KMS-11 (cell line): Measurements from ENCODE around the gene GRIA1.

ENCODE experiments used
- H2AFZ ChIP-seq: fragments of 200-600 bp; sonication (generic); 2 replicates; pipeline ENCODE4 v1.6.1; 2016; ENCODE audit warnings: antibody characterized with exemption, mixed run types, low read depth
- H3K27ac ChIP-seq: fragments of 200-600 bp; sonication (generic); 2 replicates; pipeline ENCODE4 v1.6.1; 2016; ENCODE audit warnings: mild to moderate bottlenecking, mixed run types
- H3K27me3 ChIP-seq: fragments of 200-600 bp; sonication (generic); 2 replicates; pipeline ENCODE4 v1.6.1; 2017; ENCODE audit warnings: mild to moderate bottlenecking, low read depth, mixed run types, moderate library complexity; ENCODE audit not compliant: insufficient read depth
- H3K36me3 ChIP-seq: fragments of 200-600 bp; sonication (generic); 2 replicates; pipeline ENCODE4 v1.6.1; 2017; ENCODE audit warnings: mild to moderate bottlenecking, mixed run types; ENCODE audit not compliant: insufficient read depth
- H3K4me1 ChIP-seq: fragments of 200-600 bp; sonication (generic); 2 replicates; pipeline ENCODE4 v1.6.1; 2016; ENCODE audit warnings: mild to moderate bottlenecking, low read depth, mixed run types; ENCODE audit not compliant: poor library complexity, severe bottlenecking
- H3K4me2 ChIP-seq: fragments of 200-600 bp; sonication (generic); 2 replicates; pipeline ENCODE4 v1.7.0; 2016; ENCODE audit warnings: mild to moderate bottlenecking, mixed run types
- H3K4me3 ChIP-seq: fragments of 200-600 bp; sonication (generic); IDR thresholded peaks from 2 replicates; pipeline ENCODE4 v1.6.1; 2017; ENCODE audit warnings: low read depth, low read length, mixed read lengths; ENCODE audit not compliant: insufficient read depth
- H3K79me2 ChIP-seq: fragments of 200-600 bp; sonication (generic); 2 replicates; pipeline ENCODE4 v1.6.1; 2016; ENCODE audit warnings: low read depth, mixed run types; ENCODE audit not compliant: insufficient read depth
- H3K9ac ChIP-seq: fragments of 200-600 bp; sonication (generic); 2 replicates; pipeline ENCODE4 v1.6.1; 2016; ENCODE audit warnings: mild to moderate bottlenecking, mixed run types
- H4K20me1 ChIP-seq: fragments of 200-600 bp; sonication (generic); 2 replicates; pipeline ENCODE4 v1.6.1; 2016; ENCODE audit warnings: mild to moderate bottlenecking, mixed run types; ENCODE audit not compliant: insufficient read depth
- CTCF ChIP-seq: fragments of 200-600 bp; sonication (generic); conservative IDR thresholded peaks from 2 replicates; pipeline ENCODE4 v1.6.1; 2017; ENCODE audit warnings: low read depth, mild to moderate bottlenecking, antibody characterized with exemption, low read length, moderate library complexity, mixed read lengths

GRIA1 gene

GRCh38 chr5:153640293-153640692 lies 149.8 kb downstream of the GRIA1 start:
- Histone ChIP-seq H4K20me1 (no peaks in the 10 kb centered on the region), H3K9ac (no peak overlapping the region), H3K79me2 (no peaks in the 10 kb centered on the region), H3K27me3 (no peaks in the 10 kb centered on the region), H2AFZ (no peak overlapping the region), H3K4me1 (no peaks in the 10 kb centered on the region), H3K4me3 (no peak overlapping the region), H3K36me3 (no peaks in the 10 kb centered on the region), H3K27ac (no peak overlapping the region), H3K4me2 (no peak overlapping the region)
- TF ChIP-seq CTCF: no peak

DNA sequence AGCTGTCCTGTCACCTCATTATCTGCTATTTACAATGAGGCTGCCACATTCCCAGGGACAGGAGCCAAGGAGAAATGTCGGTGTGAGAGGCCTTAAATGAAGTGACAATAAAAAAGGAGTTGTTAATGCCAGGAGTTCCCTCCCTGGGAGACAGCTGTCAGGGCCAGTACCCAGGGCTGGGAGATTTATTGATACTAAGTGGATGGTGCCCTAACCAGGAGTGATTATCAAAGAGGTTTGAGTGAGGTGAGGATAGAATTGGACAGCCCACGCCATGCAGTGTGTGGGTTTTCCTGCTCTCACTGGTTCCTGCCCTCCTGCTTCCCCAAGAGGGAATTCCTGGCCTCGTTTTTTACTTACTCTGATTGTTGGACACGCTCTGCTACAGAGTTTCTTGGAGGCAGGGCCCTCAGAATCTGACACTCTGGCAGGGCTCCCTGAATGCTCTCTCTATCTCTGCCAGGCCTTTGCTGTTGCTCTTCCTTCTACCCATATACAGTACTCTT lies 150.8 kb downstream of the GRIA1 start:
- Histone ChIP-seq H4K20me1 (no peaks in the 10 kb centered on the region), H3K79me2 (no peaks in the 10 kb centered on the region), H3K36me3 (no peaks in the 10 kb centered on the region), H3K4me3 (no peak overlapping the region), H3K4me2 (no peak overlapping the region), H2AFZ (no peak overlapping the region), H3K27ac (no peak overlapping the region), H3K9ac (no peak overlapping the region), H3K27me3 (no peaks in the 10 kb centered on the region), H3K4me1 (no peaks in the 10 kb centered on the region)
- no peak for TF ChIP-seq CTCF

GRCh38 chr5:153654504-153655200 lies 164.2 kb downstream of the GRIA1 start:
- TF ChIP-seq CTCF: no peak
- H3K27me3 ChIP-seq: no peaks in the 10 kb centered on the region
- H3K4me1 ChIP-seq: no peaks in the 10 kb centered on the region

DNA sequence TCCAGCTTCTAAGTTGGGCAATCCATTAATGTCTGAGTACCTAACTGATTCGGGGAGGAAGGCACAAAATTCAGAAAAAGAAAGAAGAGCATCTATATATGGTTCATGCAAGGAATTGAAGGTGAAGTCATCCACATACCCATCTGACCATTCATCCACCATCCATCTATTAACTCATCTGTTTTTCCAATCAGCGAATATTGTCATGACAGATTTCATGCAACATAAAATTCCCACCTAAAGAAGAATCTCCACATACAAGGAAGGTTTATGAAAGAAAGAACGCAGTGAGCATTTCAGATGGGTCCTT lies 164.7 kb downstream of the GRIA1 start:
- Histone ChIP-seq H3K4me1 (no peaks in the 10 kb centered on the region), H3K79me2 (no peaks in the 10 kb centered on the region), H3K27ac (no peak overlapping the region), H2AFZ (no peak overlapping the region), H3K36me3 (no peaks in the 10 kb centered on the region), H3K4me2 (no peak overlapping the region), H3K9ac (no peak overlapping the region), H4K20me1 (no peaks in the 10 kb centered on the region), H3K27me3 (no peaks in the 10 kb centered on the region), H3K4me3 (no peak overlapping the region)
- TF ChIP-seq CTCF: no peak

More at GRCh38 chr5:153654504-153655200, 164.2 kb downstream of the GRIA1 start:
- H2AFZ ChIP-seq: no peak overlapping the region
- H3K79me2 ChIP-seq: no peaks in the 10 kb centered on the region
- H3K9ac ChIP-seq: no peak overlapping the region
- H3K4me3 ChIP-seq: no peak overlapping the region
- H3K27ac ChIP-seq: no peak overlapping the region
- no peaks in the 10 kb centered on the region for H3K36me3 ChIP-seq
- no peaks in the 10 kb centered on the region for H4K20me1 ChIP-seq
- H3K4me2 ChIP-seq: no peak overlapping the region
